SK-N-SH treated with all-trans-retinoic acid at 6 μM for 48 hours (cell line): ENCODE data around the gene DUSP7.
A peak's percentile ranks its signal among the peaks of the same experiment; 100 is the strongest.

Experiments used
- ATAC-seq: fragments of 200-7000 bp; cut with Tn5 transposase; 3 replicates; pipeline ENCODE4 v1.9.1; 2020; ENCODE audit warnings: mild to moderate bottlenecking, moderate library complexity
- ARNTL ChIP-seq: fragments of 450-650 bp; formaldehyde crosslinking; IDR thresholded peaks from 2 replicates; pipeline ENCODE4 v1.5.0; 2020; ENCODE audit warnings: low read depth, mild to moderate bottlenecking, moderate library complexity, borderline replicate concordance
- BACH2 ChIP-seq: fragments of 250-450 bp; sonication (Bioruptor Pico); IDR thresholded peaks from 2 replicates; pipeline ENCODE4 v1.9.0; 2021; ENCODE audit warnings: mild to moderate bottlenecking, borderline replicate concordance
- CREB5 ChIP-seq: fragments of 250-450 bp; sonication (Bioruptor Pico); IDR thresholded peaks from 2 replicates; pipeline ENCODE4 v1.5.1; 2020; ENCODE audit warnings: low read depth, mild to moderate bottlenecking, moderate library complexity
- CSRNP3 ChIP-seq: fragments of 250-450 bp; sonication (Bioruptor Pico); IDR thresholded peaks from 2 replicates; pipeline ENCODE4 v1.5.1; 2021; ENCODE audit warnings: mild to moderate bottlenecking, moderate library complexity
- ESRRG ChIP-seq: fragments of 250-450 bp; sonication (Bioruptor Pico); IDR thresholded peaks from 2 replicates; pipeline ENCODE4 v1.6.1; 2021; ENCODE audit warnings: mild to moderate bottlenecking
- GLIS3 ChIP-seq: fragments of 250-450 bp; sonication (Bioruptor Pico); IDR thresholded peaks from 2 replicates; pipeline ENCODE4 v1.5.0; 2020; ENCODE audit warnings: mild to moderate bottlenecking, moderate library complexity
- ISL1 ChIP-seq: fragments of 250-450 bp; sonication (Bioruptor Pico); IDR thresholded peaks from 2 replicates; pipeline ENCODE4 v2.1.2; 2022; ENCODE audit warnings: mild to moderate bottlenecking, moderate library complexity
- OSR1 ChIP-seq: fragments of 250-450 bp; sonication (Bioruptor Pico); IDR thresholded peaks from 2 replicates; pipeline ENCODE4 v1.8.0; 2022; ENCODE audit warnings: moderate library complexity, mild to moderate bottlenecking, inconsistent platforms
- PATZ1 ChIP-seq: fragments of 250-450 bp; sonication (Bioruptor Pico); IDR thresholded peaks from 2 replicates; pipeline ENCODE4 v1.8.0; 2020; ENCODE audit warnings: mild to moderate bottlenecking, moderate library complexity, borderline replicate concordance
- POU6F1 ChIP-seq: fragments of 250-450 bp; sonication (Bioruptor Pico); IDR thresholded peaks from 2 replicates; pipeline ENCODE4 v1.8.0; 2021; ENCODE audit warnings: low read depth, mild to moderate bottlenecking, moderate library complexity, borderline replicate concordance
- RARB ChIP-seq: fragments of 250-450 bp; sonication (Bioruptor Pico); IDR thresholded peaks from 2 replicates; pipeline ENCODE4 v1.8.0; 2021; ENCODE audit warnings: mild to moderate bottlenecking, moderate library complexity
- TCF4 ChIP-seq: fragments of 250-450 bp; sonication (Bioruptor Pico); IDR thresholded peaks from 2 replicates; pipeline ENCODE4 v1.8.0; 2021; ENCODE audit warnings: mild to moderate bottlenecking, moderate library complexity, borderline replicate concordance
- TOX ChIP-seq: fragments of 250-450 bp; sonication (Bioruptor Pico); IDR thresholded peaks from 2 replicates; pipeline ENCODE4 v1.8.0; 2021; ENCODE audit warnings: mild to moderate bottlenecking, moderate library complexity, borderline replicate concordance
- ZC3H10 ChIP-seq: fragments of 250-450 bp; sonication (Bioruptor Pico); IDR thresholded peaks from 2 replicates; pipeline ENCODE4 v1.5.1; 2021; ENCODE audit warnings: mild to moderate bottlenecking, moderate library complexity
- ZFP30 ChIP-seq: fragments of 450-650 bp; formaldehyde crosslinking; IDR thresholded peaks from 2 replicates; pipeline ENCODE4 v1.5.0; 2022; ENCODE audit warnings: mild to moderate bottlenecking, moderate library complexity
- ZNF565 ChIP-seq: fragments of 450-650 bp; formaldehyde crosslinking; conservative IDR thresholded peaks from 2 replicates; pipeline ENCODE4 v1.5.0; 2020; ENCODE audit warnings: low read depth, mild to moderate bottlenecking, moderate library complexity
- ZNF70 ChIP-seq: fragments of 450-650 bp; formaldehyde crosslinking; IDR thresholded peaks from 2 replicates; pipeline ENCODE4 v1.5.0; 2020; ENCODE audit warnings: mild to moderate bottlenecking, moderate library complexity

DUSP7 gene

GRCh38 chr3:52012699-52013098 lies 43.7 kb downstream of the DUSP7 start (continued):
- TF ChIP-seq CREB5 (CRISPR knock-in tag) (no peak), POU6F1 (no peak), TOX (CRISPR knock-in tag) (no peak), ESRRG (CRISPR knock-in tag) (no peak)

GRCh38 chr3:52010431-52010830 lies 45.9 kb downstream of the DUSP7 start:
- ATAC-seq = no peak
- TF ChIP-seq OSR1 (CRISPR knock-in tag) (no peak), ZNF70 (CRISPR knock-in tag) (no peak), ARNTL (CRISPR knock-in tag) (no peak), ZNF565 (CRISPR knock-in tag) (no peak), GLIS3 (CRISPR knock-in tag) (no peak), ISL1 (CRISPR knock-in tag) (no peak), RARB (CRISPR knock-in tag) (no peak)

- TF ChIP-seq ZFP30 (no peak), ISL1 (CRISPR knock-in tag) (no peak), CSRNP3 (CRISPR knock-in tag) (no peak), ZC3H10 (CRISPR knock-in tag) (no peak), BACH2 (CRISPR knock-in tag) (no peak), POU6F1 (no peak)
- ATAC-seq = no peak
Measured at GRCh38 chr3:52007291-52007690, 49.1 kb downstream of the DUSP7 start.

GRCh38 chr3:52006820-52007133 lies 49.6 kb downstream of the DUSP7 start:
- no peak for ATAC-seq
- TF ChIP-seq TCF4 (CRISPR knock-in tag) (no peak), CREB5 (CRISPR knock-in tag) (no peak), ZNF565 (CRISPR knock-in tag) (no peak)
- TF ChIP-seq, all 23 proteins: peak for 0

GRCh38 chr3:52006017-52006819 lies 50.2 kb downstream of the DUSP7 start:
- ATAC-seq = peak; percentile 18
- no peak for TF ChIP-seq PATZ1 (CRISPR knock-in tag)
- TF ChIP-seq ARNTL (CRISPR knock-in tag) = no peak
- TF ChIP-seq CREB5 (CRISPR knock-in tag) = no peak
- TF ChIP-seq ZNF70 (CRISPR knock-in tag) = no peak
- TF ChIP-seq, all 23 proteins: peak for 0
